VCaP (cell line): ENCODE results near the gene LAMP1.
"Not testable (repeated sequence)": the region's sequence is repeated elsewhere in the genome, so short reads cannot be mapped to it uniquely, and the experiment has no call there.

Experiments
- H3K27ac ChIP-seq: fragments of 450-650 bp; 2 replicates; pipeline ENCODE4 v1.5.1; 2017
- TF ChIP-seq, protein P1 (sequence below): fragments of 450-650 bp; conservative IDR thresholded peaks from 2 replicates; pipeline ENCODE4 v1.5.1; 2017; ENCODE audit warnings: mild to moderate bottlenecking, moderate library complexity

Gene LAMP1

GRCh38 chr13:113345486-113345885 is 48.4 kb downstream of the LAMP1 start:
- TF ChIP-seq, protein P1, sequence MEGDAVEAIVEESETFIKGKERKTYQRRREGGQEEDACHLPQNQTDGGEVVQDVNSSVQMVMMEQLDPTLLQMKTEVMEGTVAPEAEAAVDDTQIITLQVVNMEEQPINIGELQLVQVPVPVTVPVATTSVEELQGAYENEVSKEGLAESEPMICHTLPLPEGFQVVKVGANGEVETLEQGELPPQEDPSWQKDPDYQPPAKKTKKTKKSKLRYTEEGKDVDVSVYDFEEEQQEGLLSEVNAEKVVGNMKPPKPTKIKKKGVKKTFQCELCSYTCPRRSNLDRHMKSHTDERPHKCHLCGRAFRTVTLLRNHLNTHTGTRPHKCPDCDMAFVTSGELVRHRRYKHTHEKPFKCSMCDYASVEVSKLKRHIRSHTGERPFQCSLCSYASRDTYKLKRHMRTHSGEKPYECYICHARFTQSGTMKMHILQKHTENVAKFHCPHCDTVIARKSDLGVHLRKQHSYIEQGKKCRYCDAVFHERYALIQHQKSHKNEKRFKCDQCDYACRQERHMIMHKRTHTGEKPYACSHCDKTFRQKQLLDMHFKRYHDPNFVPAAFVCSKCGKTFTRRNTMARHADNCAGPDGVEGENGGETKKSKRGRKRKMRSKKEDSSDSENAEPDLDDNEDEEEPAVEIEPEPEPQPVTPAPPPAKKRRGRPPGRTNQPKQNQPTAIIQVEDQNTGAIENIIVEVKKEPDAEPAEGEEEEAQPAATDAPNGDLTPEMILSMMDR, result no peak
- no peak overlapping the region for H3K27ac ChIP-seq

- not testable (repeated sequence) for H3K27ac ChIP-seq
Measured at GRCh38 chr13:113347736-113348225, 50.7 kb downstream of the LAMP1 start.

DNA sequence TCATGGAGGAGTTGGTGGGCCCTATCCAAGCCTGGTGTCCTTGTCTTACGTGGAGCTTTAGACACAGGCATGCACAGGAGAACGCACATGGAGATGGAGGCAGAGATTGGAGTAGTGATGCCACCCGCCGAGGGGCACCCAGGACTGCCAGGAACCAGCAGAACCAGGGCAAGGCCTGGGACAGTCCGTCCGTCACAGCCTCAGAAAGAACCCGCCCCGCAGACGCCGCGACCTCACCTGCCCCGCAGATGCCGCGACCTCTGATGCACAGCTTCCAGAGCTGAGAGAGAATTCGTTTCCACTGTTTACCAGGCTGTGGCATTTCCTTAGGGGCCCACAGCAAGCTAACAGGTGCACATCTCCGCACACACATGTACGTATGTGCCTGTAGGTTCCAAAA is 51.6 kb downstream of the LAMP1 start:
- TF ChIP-seq, protein P1, result no peak

GRCh38 chr13:113349050-113349449 is 52.0 kb downstream of the LAMP1 start:
- TF ChIP-seq, protein P1, result no peak

More for the DNA sequence above, 51.6 kb downstream of the LAMP1 start:
- H3K27ac ChIP-seq, result no peak overlapping the region

GRCh38 chr13:113349491-113349890 is 52.5 kb downstream of the LAMP1 start:
- TF ChIP-seq, protein P1, result no peak
- H3K27ac ChIP-seq, result no peak overlapping the region

More at GRCh38 chr13:113349050-113349449, 52.0 kb downstream of the LAMP1 start:
- no peak overlapping the region for H3K27ac ChIP-seq

GRCh38 chr13:113350065-113350937 is 53.3 kb downstream of the LAMP1 start:
- TF ChIP-seq, protein P1, result no peak
- no peak overlapping the region for H3K27ac ChIP-seq

- H3K27ac ChIP-seq, result no peak overlapping the region
- TF ChIP-seq, protein P1, result no peak
Measured at GRCh38 chr13:113350938-113351335, 53.9 kb downstream of the LAMP1 start.

DNA sequence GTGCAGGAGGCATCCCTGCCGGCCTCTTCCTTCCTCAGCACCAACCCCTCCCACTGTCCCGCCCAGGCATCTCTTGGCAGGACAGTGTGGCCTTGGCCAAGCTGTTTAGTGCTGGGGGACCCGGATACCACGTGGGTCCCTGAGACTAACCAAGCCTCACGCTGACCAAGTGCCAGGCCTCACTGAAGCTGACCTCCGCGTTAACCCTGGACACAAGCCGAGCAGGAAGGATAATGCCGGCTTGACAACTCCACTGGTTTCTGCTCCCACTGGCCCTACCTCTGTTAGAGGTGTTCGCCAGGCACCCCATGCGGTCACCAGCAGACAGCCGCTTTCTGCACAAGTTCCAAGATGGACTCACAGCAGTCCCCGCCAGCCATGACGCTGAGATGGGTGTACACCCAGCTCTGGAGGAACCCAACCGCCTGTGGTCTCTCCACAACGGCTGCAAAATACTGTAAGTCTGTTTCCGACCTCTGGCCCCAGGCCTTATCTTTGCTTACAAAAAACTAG is 54.5 kb downstream of the LAMP1 start:
- no peak overlapping the region for H3K27ac ChIP-seq
- TF ChIP-seq, protein P1, result no peak
